HCEC 1CT (cell line): ENCODE results near the gene SMIM41.

ENCODE experiments used
- DNase-seq: peaks from one replicate; pipeline ENCODE4 v3.0.0-alpha.2; 2017

Gene SMIM41

DNA sequence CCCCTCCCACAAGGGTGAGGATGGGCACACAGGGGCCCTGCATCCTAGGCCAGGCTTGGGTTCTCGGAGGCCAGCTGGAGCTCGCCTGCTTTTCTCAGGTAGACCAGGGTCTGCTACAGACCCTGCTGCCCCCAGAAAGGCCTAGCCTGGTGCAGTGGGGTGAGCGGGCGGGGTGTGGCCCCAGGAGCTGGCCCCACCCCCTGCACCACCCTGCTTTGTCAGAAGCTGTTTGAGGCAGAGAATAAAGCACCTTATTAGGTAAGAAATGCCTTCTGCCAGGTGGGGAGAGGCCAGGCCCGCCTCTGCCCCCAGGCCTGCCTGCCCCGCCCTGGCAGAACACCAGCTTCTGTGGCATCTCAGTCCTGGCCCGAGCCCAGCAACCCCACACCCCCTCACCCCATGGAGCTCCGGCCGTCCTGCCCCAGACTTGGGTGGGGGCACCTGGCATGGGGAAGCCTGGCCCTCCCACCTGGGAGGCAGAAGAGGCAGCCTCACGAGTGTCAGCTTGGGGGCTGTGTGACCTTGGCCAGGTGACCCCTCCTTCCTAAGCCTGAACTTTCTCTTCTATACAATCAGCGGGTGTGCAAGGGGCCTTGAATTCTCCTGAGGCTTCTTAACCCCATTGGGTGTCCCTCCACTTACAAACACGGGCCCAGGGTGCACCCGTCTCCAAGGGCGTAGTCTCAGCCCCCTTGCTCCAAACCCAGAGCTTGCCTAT, 69.1 kb downstream of the SMIM41 start:
- DNase-seq, result no peak

GRCh38 chr12:52149182-52149641, 69.7 kb downstream of the SMIM41 start:
- no peak for DNase-seq

DNA sequence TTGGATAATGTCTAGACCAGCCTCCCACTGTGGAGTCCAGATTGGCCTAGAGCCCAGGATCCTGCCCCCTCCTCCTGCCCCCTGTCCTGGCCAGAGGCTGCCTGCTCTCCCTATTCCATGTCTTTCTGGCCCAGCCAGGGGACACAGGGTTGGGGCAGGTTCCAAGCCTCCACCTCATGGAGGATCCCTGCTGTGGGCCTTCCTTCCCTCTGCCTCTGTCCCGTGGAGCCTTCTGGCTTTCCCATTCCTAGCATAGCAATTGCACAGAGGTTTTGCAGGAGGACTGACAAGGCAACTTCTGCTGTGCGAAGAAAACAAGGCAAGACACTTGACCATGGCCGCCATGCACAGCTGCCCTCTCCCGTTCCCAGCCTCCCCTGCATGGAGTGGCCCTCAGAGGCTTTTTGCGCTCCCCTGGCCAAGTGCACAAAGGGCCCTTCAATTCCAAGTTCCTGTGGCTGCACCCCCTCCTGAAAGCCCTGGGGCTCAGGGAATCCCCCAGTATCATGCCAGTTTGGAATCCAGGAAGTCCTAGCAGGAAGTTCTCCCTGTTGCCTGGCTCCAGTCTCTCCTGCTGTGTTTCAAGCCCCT, 70.2 kb downstream of the SMIM41 start:
- DNase-seq, result no peak

DNA sequence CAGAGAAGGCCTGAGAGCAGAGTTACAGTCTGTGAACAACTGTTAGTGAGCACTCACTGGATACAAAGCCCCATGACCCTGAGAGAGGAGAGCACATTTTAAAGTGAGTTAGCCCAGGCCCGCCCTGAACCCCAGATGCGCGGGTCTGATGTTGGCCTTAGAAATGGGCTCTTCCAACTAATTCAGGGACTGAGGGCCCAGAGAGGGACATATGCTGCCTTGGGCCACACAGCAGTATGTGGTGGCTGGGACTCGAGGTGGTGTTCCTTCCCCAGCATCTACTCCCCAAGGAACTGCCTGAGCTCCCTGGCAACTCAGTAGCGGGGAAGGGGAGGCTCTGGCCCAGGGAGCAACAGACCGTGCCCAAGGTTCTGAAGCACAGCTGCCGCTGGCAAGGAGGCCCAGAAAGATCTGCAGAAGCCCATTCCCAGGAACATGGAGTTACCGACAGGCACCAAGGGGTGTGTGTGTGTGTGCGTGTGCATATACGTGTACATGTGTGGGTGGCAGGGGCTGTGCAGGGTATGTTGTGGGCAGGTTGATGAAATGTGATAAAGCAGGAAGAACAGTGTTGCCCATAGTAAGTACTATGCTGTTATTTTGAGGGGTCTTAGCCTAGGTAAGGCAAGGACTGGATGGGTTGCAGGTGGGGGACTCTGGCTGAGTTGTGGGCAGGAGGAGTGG, 71.8 kb downstream of the SMIM41 start:
- no peak for DNase-seq

GRCh38 chr12:52151837-52152783, 72.6 kb downstream of the SMIM41 start:
- DNase-seq, result peak; percentile 42

- DNase-seq, result no peak
These were observed 73.4 kb downstream of the SMIM41 start for GRCh38 chr12:52152905-52153317.

- no peak for DNase-seq
These were observed 75.8 kb downstream of the SMIM41 start for GRCh38 chr12:52155048-52155868.

- DNase-seq, result no peak
These were observed 76.8 kb downstream of the SMIM41 start for GRCh38 chr12:52156311-52156710.

DNA sequence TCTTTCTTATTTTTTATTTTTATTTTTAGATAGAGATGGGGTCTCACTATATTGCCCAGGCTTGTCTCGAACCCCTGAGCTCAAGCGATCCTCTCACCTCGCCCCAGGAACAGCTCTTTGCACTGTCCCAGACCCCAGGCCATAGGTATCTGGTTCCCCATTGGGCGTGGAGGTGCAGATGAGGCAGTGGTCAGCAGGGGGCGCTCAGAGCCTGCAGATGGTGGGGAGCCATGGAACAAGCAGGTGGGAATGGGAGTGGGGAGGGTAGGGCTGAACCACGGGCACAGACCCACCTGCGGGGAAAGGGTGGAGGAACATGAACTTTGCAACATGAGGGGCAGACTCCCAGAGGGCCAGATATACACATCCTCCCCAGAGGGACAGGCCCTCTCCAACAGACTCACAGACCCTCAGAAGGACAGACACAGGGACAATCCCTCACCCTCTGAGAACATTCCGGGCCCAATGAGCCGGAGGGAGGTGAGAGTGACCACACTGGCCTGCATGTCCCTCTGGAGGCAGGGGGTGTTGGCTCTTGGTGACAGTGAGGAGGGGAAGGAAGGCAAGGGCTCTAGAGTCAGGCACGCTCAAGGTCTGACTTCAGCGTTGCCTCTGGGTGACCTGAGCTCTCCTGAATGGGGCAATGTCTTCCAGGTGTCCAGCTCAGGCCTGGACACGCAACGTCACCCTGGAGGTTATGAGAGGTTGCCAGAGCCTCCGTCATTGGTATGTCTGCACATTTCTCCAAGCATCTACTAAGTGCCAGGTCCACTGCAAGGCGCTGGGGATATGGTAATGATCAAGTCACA, 77.5 kb downstream of the SMIM41 start:
- peak; percentile 33 for DNase-seq

DNA sequence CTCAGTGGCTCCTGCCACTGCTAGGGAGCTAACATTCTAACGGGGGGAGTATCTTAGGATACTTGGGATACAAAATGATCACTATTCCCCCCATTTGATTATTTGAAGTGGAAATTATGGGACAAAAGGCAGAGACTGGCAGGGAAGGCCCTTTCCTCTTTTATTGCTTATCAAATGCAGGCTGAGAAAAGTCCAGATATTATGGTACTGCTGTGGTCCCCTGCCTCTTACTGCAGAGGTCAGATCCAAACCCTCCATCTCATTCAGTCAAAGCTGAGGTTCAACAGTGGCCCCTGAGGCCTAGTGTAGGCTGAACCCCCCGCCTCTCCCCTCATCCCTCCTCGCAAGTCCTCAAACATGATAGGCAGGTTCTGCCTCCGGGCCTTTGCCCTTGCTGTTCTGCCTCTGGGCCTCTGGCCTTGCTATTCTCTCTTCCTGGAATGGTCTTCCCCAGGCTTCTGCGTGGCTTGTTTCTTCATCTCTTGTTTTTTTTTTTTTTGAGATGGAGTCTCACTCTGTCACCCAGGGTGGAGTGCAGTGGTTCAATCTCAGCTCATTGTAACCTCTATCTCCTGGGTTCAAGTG, 78.2 kb downstream of the SMIM41 start:
- no peak for DNase-seq
